SK-N-MC (cell line): ENCODE data around the gene C3orf33.
"Not testable (repeated sequence)": the region's sequence is repeated elsewhere in the genome, so short reads cannot be mapped to it uniquely, and the experiment has no call there.

Experiments
- DNase-seq: peaks from one replicate; pipeline ENCODE4 v3.0.0-alpha.2; 2011; ENCODE audit warnings: low read depth, low spot score
- H3K27ac ChIP-seq: fragments of 200-600 bp; sonication (generic); 2 replicates; pipeline ENCODE4 v1.5.1; 2016; ENCODE audit warnings: mixed run types
- H3K36me3 ChIP-seq: fragments of 200-600 bp; sonication (generic); 2 replicates; pipeline ENCODE4 v1.6.1; 2017; ENCODE audit warnings: antibody characterized with exemption, low read length, mixed read lengths; ENCODE audit not compliant: insufficient read depth
- H3K4me3 ChIP-seq: fragments of 200-600 bp; sonication (generic); 2 replicates; pipeline ENCODE4 v1.5.1; 2016
- H3K9ac ChIP-seq: fragments of 200-600 bp; sonication (generic); 2 replicates; pipeline ENCODE4 v1.8.0; 2017; ENCODE audit warnings: mixed run types, mixed read lengths; ENCODE audit not compliant: insufficient read length
- H3K9me3 ChIP-seq: fragments of 200-600 bp; sonication (generic); 2 replicates; pipeline ENCODE4 v1.6.1; 2017; ENCODE audit warnings: low read depth, mild to moderate bottlenecking, antibody characterized with exemption, low read length, moderate library complexity, mixed read lengths
- EZH2 ChIP-seq: fragments of 200-600 bp; sonication (generic); IDR thresholded peaks from one replicate; pipeline ENCODE4 v1.6.1; 2017; ENCODE audit warnings: antibody characterized with exemption
- FOXP2 ChIP-seq: optimal IDR thresholded peaks from 2 replicates; pipeline ENCODE3; 2011; ENCODE audit warnings: mild to moderate bottlenecking, moderate library complexity; ENCODE audit not compliant: insufficient read depth; ENCODE audit errors: extremely low read length, control extremely low read depth
- POLR2AphosphoS5 ChIP-seq: IDR thresholded peaks from 2 replicates; pipeline ENCODE4 v1.6.1; 2012; ENCODE audit warnings: mild to moderate bottlenecking, low read depth, low read length, borderline replicate concordance

C3orf33 gene

GRCh38 chr3:155843569-155843968, 37.5 kb upstream of the C3orf33 start:
- Histone ChIP-seq H3K9me3 (no peaks in the 10 kb centered on the region), H3K4me3 (no peak overlapping the region), H3K9ac (no peak overlapping the region), H3K27ac (no peak overlapping the region), H3K36me3 (no peaks in the 10 kb centered on the region)
- DNase-seq = no peak
- TF ChIP-seq FOXP2 = no peak
- no peak for TF ChIP-seq POLR2AphosphoS5
- TF ChIP-seq EZH2 = no peak

- no peak overlapping the region for H3K27ac ChIP-seq
- no peak for DNase-seq
- no peak for TF ChIP-seq EZH2
- TF ChIP-seq POLR2AphosphoS5 = no peak
- TF ChIP-seq FOXP2 = no peak
- peaks cover 6% of the 10 kb centered on the region; the same call in 1 of the 2 replicates for H3K36me3 ChIP-seq
- H3K4me3 ChIP-seq = no peak overlapping the region
- H3K9ac ChIP-seq = no peak overlapping the region
- no peaks in the 10 kb centered on the region for H3K9me3 ChIP-seq
These were observed 29.4 kb upstream of the C3orf33 start for GRCh38 chr3:155835341-155836071.

DNA sequence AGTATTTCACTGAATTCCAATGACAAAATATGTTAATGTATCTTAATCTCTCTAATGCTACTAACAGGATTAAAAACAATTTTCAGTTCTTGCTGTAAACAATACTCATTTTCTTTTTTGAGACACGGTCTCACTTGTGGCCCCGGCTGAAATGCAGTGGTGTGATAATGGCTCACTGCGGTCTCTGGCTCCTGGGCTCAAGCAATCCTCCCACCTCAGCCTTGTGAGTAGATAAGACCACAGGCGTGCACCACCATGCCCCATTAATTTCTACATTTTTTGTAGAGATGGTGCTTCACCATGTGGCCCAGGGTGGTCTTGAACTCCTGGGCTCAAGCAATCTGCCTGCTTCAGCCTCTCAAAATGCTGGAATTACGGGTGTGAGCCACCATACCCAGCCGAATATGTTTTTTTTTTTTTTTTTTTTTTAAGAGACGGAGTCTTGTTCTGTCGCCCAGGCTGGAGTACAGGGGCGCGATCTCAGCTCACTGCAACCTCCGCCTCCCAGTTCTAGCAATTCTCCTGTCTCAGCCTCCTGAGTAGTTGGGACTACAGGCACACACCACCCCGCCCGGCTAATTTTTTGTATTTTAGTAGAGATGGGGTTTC, 22.5 kb upstream of the C3orf33 start:
- peaks cover 16% of the 10 kb centered on the region for H3K36me3 ChIP-seq
- not testable (repeated sequence) for H3K27ac ChIP-seq, DNase-seq

GRCh38 chr3:155815030-155815545, 9.0 kb upstream of the C3orf33 start:
- TF ChIP-seq EZH2 (no peak), POLR2AphosphoS5 (no peak), FOXP2 (no peak)
- DNase-seq = no peak
- no peaks in the 10 kb centered on the region for H3K9me3 ChIP-seq
- H3K4me3 ChIP-seq = no peak overlapping the region
- no peak overlapping the region for H3K27ac ChIP-seq
- no peak overlapping the region for H3K9ac ChIP-seq
- H3K36me3 ChIP-seq = no peaks in the 10 kb centered on the region; the same call in 1 of the 2 replicates

More for the DNA sequence above, 22.5 kb upstream of the C3orf33 start:
- not testable (repeated sequence) for H3K4me3 ChIP-seq, H3K9me3 ChIP-seq, H3K9ac ChIP-seq

GRCh38 chr3:155813224-155813623, 7.1 kb upstream of the C3orf33 start:
- H3K4me3 ChIP-seq, H3K9ac ChIP-seq, H3K27ac ChIP-seq, H3K9me3 ChIP-seq, DNase-seq, H3K36me3 ChIP-seq: not testable (repeated sequence)

DNA sequence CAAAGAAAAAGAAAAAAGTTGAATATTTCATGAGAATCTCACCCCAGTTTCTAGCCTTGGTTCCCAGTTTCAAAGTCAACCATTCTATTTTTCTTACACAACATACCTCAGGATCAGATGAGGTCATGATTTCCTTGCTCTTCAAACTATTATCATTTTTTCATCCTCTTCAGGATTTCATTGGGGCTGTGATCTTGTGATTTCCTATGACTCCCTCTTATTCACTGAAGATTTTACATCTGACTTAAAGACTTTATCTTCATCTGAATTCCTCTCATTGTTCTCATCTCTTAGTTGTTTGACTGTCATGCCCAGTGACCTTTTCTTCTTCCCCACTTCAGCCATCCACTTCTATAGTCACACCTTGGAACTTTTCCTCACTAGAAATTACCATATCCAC, 3.1 kb upstream of the C3orf33 start:
- H3K27ac ChIP-seq = no peak overlapping the region

GRCh38 chr3:155807823-155808222, 1.7 kb upstream of the C3orf33 start:
- DNase-seq = no peak
- Histone ChIP-seq H3K9ac (no peak overlapping the region), H3K4me3 (no peak overlapping the region), H3K36me3 (no peaks in the 10 kb centered on the region), H3K27ac (no peak overlapping the region), H3K9me3 (no peaks in the 10 kb centered on the region)
- TF ChIP-seq EZH2 (no peak), FOXP2 (no peak), POLR2AphosphoS5 (no peak)

More for the DNA sequence above, 3.1 kb upstream of the C3orf33 start:
- no peaks in the 10 kb centered on the region for H3K36me3 ChIP-seq
- no peak overlapping the region for H3K9ac ChIP-seq
- DNase-seq = no peak
- TF ChIP-seq POLR2AphosphoS5 = no peak
- no peak for TF ChIP-seq EZH2
- no peak for TF ChIP-seq FOXP2
- no peak overlapping the region for H3K4me3 ChIP-seq
- no peaks in the 10 kb centered on the region for H3K9me3 ChIP-seq

DNA sequence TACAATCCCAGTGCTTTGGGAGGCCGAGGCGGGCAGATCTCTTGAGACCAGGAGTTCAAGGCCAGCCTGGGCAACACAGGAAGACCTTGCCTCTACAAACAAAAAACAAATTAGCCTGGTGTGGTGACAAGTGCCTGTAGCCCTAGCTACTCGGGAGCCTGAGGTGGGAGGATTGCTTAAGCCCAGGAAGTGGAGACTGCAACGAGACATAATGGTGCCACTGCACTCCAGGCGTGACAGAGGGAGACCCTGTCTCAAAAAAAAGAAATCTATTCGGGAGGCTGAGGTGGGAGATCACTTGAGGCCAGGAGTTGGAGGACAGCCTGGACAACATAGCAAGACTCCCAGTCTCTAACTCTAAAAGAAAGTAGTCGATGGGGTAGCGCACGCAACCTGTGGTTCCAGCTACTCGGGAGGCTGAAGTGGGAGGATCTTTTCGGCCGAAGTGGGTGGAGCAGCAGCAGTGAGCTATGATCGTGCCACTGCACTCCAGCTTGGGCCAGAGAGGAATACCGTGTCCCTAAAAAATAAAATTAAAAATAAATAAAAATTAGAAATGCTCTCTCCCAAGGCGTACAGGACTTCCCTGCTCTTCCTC, 775 bp downstream of the C3orf33 start:
- Histone ChIP-seq H3K9me3 (0 out of 2 replicates have a peak, but pooled peaks cover 2% of the 10 kb centered on the region), H3K36me3 (peaks cover 5% of the 10 kb centered on the region), H3K27ac (no peak overlapping the region), H3K9ac (peak overlapping the region; percentile 95), H3K4me3 (peak overlapping the region; percentile 91)
- TF ChIP-seq POLR2AphosphoS5 = no peak
- DNase-seq = no peak

DNA sequence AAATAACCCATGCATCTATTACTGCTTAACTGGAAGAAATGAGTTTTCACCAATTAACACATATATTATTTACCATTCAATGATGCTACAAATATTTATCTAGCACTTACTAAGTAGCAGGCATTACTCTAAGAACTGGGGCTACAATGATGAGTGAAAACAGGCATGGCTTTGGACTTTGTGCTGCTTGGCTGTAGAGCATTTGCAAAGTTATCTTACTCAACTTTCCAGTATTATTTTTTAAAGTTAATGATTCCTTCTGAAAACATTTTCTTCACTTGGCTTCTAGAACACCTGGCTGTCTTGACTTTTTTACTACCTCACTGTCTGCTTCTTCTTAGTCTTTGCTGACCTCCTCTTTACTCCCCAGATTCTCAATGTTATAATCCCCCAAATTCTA, 1.8 kb downstream of the C3orf33 start:
- H3K27ac ChIP-seq = no peak overlapping the region
- DNase-seq = no peak
- 0 out of 2 replicates have a peak, but pooled peaks cover 2% of the 10 kb centered on the region for H3K9me3 ChIP-seq
- TF ChIP-seq EZH2 (no peak), FOXP2 (no peak), POLR2AphosphoS5 (no peak)
- H3K9ac ChIP-seq = no peak overlapping the region
- H3K4me3 ChIP-seq = no peak overlapping the region
- H3K36me3 ChIP-seq = peaks cover 5% of the 10 kb centered on the region
